ENCODE results near the gene NKX2-4.
"Not testable (repeated sequence)": the region's sequence is repeated elsewhere in the genome, so short reads cannot be mapped to it uniquely, and the experiment has no call there.

Gene NKX2-4

DNA sequence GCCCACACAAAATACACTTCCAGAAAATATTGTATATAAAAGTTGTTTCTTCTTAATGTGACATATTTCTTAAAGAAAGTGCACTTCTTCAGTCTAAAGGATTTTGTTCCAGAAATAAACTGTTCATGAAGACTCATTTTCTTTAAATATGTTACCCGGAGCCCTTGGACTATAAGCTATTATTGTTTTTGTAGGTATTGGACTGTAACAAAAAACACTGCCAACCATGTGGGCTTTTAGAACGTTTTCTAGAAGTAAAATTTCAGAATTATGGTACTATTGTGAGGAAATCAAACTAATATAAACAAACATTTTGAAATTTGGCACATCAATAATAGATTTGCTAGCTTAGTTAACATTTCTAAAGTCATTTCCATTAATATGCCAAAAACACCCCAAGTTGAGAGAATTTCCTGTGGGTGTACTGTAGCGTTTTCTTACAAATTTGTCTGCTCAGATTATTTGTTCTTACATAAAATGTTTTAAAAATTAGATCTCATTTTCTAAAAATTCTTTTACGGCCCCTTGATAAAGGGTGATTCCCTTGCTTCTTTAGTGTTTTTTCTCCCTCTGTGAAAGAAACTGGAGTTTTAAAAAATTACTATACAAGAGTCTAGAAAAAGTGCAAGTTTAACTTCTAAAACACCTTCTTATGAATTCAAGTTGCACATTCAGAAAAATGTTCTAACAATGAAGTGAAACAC, 3.4 kb downstream of the NKX2-4 start:
- DNase-seq, result no peak

DNA sequence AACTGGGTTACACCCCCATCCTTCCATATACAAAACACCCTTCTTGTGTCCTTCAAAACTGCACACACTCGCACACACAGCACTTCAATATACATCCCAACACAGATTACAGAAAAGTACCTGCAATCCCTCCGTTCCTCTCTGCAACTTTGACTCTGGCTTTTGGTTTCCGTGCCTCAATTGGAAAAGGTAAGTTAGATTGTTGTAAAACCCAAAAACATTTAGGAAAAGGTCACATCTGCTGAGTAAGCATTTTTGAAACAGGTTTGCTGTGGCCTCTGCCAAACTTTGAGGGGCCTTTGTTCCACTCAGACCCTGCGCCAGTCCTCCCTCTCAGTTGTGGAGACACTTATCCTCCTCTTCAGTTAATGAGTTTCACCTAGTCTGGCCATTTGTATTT, 4.2 kb downstream of the NKX2-4 start:
- peak; percentile 40 for DNase-seq

DNA sequence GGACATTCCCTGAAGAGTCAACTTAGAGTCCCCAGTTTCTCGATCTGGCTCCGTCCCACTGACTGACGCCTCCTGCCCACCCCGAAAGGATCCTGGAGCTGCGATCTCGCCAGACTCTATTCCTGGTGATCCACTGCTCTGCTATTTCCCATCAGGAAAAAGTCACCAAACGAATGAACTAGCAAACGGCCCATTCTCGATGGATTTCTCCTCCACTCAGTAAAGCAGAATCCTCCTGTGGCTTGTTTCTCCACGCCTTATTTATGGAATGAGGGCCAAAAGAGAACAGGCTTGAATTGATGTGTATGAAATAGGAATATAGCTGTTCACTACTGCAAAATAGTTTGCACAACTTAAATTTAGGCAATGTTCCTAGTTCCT, 5.4 kb downstream of the NKX2-4 start:
- DNase-seq, result no peak

DNA sequence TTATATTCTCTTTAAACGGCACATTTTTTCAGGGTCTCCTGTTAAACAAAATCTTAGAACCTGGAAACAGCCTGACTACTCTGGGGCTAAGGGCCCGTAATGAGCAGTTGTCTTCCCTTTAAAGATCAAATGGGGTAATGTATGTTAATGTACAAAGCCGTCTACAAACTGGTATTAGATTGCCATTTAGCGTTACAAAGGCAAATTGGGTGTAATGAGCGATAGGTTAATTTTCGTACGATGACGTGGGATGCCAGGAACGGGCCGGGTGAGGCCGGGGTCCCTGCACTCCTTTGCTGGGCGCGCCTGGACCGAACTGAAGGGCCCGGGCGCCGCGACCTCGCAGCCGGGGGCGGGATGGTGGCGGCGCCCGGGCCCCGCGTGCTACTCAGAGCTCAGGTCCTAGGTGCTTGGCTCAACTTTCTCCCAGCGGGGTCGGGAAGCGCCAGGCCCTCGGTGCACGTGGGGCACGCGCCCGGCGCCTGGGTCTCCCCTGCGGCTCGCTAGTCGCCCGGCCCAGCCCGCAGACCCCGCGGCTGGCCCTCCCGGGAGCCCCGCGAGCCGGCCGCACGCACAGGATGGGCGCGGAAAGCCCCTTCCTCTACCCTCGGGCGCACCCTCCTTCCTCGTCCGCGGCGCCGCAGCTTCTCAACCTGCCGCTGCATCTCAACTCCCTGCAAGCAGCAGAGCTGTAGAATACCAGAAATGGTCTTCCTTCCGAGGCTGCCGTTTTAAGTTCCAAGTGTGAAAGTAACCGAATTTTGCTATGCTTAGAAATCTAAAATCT, 5.9 kb downstream of the NKX2-4 start:
- DNase-seq, result no peak

DNA sequence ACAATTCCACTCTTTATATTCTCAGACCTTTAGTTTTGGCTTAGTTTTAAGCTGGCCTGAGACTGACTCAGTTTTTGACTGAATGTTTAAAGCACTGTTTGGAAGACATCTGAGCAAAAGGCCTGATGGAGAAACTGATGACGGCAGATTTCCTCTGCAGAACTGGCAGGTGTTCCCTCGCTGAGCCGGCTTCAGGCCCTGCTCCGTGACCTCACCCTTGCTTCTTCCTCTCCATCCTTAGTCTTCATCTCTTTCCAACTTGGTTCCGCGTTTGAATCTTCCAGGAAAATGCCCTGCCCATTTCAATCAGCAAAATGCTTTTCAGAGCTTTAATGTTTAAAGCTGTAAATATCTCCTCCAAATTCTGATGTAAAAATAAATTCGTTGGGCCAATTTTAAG, 6.6 kb downstream of the NKX2-4 start:
- DNase-seq, result no peak

DNA sequence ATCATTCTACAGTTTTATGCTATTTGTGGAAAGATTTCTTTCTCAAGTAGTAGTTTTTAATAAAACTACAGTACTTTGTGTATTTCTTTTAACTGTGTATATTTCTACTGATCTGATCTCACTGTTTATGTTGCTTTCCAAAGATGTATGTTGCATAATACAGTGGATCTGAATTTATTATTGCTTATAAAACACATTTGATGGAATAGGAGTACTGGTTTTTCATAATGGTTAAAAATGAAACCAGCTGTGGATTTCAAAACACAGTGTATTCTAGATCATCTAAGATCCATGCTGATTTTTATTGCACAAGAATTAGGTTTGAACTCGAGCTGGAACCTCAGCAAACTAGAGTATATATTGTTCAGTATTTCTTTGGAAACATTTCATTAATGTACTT, 8.0 kb downstream of the NKX2-4 start:
- DNase-seq, result no peak

DNA sequence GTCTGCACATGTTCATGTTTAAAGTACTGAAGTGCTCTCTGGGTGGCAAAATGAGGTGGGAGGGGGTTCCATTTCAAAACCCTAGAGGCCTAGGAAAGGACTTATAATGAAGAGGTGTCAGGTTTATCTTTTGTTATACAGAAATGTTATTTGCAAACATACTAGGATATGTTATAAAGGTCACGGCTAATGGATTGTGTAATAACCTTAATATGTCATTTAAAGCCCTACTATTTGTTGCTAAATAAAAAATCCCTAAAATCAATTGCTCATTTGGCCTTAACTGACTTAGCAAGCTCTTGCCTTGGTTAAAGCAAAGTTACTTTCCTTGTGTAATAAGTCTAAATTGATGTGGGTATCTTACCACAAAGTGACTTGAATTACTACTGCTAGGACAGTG, 8.8 kb downstream of the NKX2-4 start:
- peak; percentile 13 for DNase-seq

DNA sequence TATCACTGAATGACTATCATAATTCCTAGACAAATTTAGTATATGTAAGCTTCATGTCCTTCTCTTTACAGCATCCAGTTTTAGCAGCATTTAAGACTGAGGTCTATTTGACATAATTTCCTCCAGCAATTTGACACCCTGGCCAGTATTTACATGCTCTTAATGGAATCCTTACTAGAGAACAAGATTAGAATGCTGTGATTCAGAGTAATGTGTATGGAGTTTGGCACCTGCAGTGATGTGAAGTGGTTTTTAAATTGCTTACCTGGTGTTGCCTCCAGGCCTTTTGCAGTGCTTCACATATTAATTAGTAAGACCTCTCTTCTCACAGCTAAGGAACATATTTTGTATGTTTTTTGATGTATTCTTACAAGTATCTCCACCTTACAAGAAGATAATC, 9.8 kb downstream of the NKX2-4 start:
- DNase-seq, result peak; percentile 90

DNA sequence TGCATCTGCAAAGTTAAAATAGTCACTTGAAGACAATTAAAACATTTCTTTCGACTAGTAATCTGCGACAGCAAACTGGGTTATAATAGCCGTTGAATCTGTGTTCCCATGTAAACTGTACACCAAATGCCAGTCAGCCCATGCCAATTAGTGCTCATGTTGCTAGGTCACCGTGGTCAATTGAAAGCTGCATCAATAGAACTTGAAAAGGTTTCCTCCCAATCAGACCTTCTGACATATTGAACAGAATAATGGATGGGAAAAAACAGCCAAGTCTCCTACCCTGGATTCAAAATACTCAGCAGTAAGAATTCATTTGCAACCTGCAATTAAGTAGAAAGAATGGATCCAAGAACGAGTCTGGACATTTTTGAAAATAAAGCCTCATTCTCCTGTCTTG, 11.2 kb downstream of the NKX2-4 start:
- DNase-seq, result no peak

DNA sequence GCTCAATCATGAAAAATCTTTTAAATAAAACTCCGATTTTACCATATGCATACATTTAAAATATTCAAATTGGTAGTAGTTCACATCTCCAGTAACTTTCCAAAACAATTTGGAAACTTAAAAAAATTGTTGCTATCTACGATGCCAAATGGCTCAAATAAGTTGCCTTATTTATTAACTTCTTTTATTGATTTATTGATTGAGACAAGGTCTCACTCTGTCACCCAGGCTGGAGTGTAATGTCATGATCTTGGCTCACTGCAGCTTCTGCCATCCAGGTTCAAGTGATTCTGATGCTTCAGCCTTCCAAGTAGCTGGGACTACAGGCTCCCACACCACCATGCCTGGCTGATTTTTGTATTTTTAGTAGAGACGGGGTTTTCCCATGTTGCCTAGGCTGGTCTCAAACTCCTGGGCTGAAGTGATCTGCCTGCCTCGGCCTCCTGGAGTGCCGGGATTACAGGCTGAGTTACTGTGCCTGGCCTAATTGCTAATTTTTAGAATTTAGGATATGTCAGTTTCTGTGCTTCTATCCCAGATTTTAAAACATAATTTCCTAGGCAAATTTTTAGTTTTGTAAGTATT, 12.9 kb downstream of the NKX2-4 start:
- DNase-seq, result no peak

DNA sequence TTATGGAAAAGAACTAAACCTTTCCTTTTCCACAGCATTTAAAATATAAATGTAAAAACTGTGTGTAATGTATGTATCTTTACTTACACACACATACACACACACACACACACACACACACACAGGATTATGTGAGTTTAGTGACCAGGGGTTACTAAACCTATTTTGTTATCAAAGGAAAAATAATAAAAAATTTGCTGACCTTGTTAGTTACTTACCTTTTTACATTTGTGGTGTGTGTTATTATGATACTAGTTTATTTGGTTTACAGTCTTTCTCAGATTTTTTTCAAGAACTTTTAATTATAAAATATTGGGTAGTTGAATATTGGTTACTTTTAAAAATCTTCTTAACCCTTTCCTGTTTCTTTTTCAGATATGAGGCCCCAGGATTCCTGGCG, 15.7 kb downstream of the NKX2-4 start:
- no peak for DNase-seq

DNA sequence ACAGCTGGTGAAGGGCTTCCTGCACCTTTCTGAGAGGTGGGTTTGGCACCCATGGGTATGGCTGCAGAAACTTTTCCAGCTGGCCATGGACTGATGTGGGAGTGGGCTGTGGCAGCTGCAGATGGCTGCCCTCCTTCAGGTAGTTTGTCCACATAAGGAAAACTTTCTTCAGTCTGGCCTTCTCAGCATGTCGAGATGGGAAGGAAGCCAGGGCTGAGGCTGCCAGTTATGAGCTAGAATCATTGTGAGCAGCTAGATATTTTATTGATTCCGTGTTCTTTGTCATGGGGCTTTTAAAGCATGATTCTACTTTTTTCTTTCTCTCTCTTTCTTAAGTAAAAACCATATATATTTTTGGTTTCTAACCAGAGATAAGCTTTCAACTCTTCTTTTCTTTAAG, 16.6 kb downstream of the NKX2-4 start:
- DNase-seq, result no peak

DNA sequence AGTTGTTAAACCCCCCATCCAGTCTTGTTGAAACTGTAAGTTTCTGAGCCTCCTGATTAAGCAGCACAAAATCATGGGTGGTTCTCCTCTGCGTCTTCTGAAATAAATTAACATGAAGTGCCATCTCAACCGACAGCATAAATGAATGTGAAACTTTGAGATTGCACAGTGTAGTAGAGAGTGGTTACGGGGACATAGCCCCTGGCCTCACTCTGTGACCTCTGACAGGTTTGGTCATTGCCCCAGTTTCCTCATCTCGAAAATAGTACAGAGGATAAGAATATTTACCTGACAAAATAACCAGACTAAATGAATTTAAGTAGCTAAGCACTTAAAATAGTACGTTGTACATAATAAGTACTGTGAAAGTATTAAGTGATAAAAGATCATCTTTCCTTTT, 19.1 kb downstream of the NKX2-4 start:
- DNase-seq, result no peak

DNA sequence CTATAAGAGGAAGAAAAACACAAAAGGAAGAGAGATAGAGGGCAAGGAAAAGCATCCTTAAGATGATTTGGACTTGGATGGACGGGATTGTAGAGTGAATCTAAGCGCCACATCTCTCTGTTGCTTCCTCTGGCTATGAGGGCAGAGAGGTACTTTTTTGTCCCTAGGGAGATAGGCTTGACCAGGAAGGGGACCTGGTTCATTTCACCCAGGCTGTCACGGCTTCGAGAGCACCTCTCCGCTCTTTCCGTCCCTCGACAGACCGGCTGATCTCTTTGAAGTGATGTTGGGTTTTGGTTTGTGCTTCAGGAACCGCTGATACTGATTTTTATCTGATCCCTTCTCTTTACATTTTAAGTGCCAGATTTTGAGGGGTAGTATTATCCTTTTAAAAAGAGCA, 19.6 kb downstream of the NKX2-4 start:
- no peak for DNase-seq

DNA sequence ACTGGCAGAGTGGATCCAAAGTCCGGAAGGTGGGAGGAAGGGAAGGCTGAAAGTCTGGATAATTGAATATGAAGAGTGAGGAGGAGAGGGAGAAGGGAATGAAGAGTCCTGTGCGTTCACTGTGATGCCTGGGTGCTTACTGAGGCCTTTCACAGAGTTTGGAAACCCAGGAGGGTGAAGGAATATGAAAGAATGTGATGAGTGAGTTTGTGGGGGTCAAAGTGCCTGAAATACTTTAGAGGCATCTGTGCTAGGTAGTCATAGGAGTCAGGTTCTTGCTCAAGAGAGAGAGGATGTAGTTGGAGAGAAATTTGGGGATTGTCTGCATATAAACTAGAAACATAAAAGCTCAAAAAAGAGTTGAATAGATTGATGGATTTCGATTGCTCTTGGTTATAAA, 20.7 kb downstream of the NKX2-4 start:
- DNase-seq, result no peak

DNA sequence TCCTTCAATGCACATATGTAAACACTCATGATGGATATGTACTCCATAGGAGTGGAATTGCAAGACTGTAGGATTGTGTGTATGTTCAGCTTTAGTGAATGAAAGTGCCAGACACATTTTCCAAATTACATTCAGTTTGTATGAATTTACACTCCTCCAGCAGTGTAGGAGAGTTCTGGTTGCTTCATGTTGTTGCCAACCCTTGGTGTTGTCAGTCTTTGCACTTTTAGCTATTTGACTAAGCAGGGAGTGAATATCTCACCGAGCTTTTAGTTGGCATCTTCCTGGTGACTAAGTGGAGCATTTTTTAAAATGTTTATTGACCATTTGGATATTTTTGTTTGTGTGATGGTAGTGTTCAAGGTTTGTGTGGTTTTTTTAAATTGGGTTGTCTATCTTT, 23.9 kb downstream of the NKX2-4 start:
- no peak for DNase-seq

DNA sequence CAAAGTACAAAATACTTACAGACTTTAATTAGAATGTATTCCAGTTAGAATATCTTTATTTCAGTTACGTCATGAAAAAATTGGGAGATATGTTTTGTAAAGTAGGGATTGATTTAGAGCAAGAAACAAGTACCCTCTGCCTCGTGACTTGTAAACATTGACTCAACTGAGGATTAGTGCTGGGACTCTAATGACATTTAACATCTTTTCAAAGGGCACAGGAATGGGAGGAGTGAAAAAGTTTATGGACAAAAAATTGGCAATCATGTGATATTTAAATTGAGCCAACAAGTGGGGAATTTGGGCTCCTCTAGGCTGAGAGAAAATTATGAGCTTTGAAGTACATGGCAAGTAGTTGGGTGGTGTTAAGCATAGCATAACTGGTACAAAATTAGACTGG, 25.3 kb downstream of the NKX2-4 start:
- no peak for DNase-seq

DNA sequence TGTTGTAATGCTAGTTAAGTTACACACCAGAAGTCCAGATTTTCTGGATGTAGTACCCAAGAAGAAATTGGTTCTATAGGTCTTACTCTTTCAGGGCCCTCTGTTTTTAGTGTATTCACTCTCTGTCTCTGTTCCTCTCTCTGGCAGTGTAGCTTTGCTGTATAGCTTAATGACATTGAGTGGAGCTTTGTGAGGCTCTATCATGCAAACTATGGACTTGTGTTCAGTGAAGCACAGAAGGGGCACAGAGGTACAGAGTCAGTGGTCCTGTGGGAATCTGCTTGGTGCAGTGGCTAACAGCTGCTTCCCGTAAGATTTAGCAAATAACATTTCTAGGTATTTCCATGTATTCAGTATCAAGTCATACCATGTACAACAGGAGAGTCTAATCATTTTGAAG, 26.1 kb downstream of the NKX2-4 start:
- no peak for DNase-seq

DNA sequence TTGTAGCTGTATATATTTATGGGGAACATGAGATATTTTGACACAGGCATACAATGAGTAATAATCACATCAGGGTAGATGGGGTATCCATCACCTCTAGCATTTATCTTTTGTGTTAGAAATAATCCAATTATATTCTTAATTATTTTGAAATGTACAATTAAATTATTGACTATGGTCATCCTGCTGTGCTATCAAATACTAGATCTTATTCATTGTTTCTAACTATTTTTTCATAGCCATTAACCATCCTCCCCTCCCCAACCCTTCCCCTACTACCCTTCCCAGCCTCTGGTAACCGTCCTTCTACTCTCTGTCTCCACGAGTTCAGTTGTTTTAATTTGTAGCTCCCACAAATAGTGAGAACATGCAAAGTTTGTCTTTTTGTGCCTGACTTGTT, 28.5 kb downstream of the NKX2-4 start:
- no peak for DNase-seq

DNA sequence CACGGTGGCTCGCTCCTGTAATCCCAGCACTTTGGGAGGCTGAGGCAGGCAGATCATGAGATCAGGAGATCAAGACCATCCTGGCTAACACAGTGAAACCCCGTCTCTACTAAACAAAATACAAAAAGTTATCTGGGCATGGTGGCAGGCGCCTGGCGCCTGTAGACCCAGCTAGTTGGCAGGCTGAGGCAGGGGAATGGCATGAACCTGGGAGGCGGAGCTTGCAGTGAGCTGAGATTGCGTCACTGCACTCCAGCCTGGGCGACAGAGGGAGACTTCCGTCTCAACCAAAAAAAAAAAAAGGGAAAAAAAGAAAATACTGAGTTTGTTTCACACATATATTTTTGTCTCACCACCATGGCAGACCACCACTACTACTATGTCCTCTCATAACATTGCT, 31.1 kb downstream of the NKX2-4 start:
- not testable (repeated sequence) for DNase-seq

DNA sequence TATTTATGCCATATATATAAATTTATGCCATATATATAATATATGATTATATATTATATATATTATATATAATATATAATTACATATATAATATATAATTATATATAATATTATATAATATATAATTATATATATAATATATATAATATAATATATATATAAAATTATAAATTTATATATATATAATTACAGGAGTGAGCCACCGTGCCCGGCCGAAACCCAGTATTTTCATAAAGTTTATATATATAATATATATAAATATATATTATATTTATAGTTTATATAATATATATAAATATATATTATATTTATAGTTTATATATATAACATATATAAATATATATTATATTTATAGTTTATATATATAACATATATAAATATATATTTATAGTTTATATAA, 31.6 kb downstream of the NKX2-4 start:
- no peak for DNase-seq

DNA sequence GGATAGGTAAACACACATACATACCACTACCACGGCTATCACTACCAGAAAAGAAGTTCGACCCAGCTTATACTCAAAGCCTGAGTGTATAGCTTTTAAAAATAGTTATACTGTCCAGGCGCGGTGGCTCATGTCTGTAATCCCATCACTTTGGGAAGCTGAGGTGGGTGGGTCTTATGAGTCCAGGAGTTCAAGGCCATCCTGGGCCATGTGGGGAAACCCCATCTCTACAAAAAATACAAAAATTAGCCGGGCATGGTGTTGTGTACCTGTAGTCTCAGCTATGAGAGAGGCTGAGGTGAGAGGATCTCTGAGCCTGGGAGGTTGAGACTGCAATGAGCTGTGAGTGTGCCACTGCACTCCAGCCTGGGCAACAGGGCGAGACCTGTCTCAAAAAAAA, 32.9 kb downstream of the NKX2-4 start:
- DNase-seq, result no peak

DNA sequence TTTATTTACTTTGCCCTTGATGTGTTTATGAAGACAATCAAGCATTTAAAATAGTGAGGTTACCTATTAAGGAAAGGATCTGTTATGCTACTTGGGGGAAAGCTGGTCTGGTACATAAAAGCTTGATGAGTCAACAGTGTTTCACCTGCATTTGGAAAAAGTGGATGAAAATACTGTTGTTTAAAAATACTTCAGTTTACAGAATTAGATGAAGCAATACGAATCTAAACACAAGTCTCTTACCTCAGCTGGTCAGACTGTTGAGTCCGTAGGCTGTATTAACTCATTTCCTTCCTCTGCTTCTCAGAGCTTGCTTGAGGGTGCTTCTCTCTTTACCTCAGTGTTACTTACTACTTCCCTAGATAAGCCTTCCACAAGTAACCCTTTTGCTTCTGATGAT, 36.1 kb downstream of the NKX2-4 start:
- no peak for DNase-seq

DNA sequence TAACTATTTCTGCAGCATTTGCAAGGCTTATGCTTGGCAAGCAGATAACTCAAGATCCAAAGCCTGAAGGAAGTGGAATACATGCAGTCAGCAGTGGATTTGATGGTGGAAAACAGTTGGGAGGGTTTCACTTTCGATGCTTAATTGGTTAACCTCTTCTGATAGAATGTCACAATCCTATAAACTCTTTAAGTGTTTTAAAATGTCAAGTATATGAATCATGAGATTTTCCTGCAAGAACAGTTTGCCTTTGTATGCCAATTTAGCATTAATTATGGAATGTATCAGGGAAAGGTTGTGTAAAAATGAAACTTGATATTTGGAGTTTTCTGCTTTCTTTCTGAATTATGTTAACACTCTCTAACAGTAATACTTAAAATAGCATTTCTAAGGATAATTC, 36.6 kb downstream of the NKX2-4 start:
- no peak for DNase-seq

DNA sequence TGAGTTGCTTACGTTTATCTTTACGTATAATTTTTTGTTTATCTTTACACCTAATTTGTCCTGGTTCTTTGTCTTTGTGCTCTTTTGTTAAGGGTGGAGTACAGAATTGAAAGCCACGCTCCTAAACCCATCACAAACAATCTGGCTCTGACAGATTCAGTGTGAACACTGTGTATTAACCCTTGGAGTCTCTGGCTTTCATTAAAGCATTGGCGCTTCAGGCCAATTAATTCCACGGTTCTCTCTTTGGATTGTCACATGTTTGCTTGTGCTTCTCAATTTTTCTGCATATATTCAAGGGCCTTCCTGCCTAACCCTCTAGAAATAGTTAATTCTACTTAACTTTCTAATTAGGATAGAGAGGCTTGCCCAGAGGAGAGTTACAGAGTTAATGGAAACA, 38.6 kb downstream of the NKX2-4 start:
- no peak for DNase-seq
